CD14-positive monocyte (primary cell): ENCODE measurements around the gene NXPH4. TPM values are rescaled to one million over a fixed set of nuclear protein-coding genes. Genes with fewer than 3 reads are reported as not detected.

Source experiments
- DNase-seq, 3 donors: peaks; one replicate each; pipeline ENCODE4 v3.0.0-alpha.2; 2011 to 2022
- H2AFZ ChIP-seq: 2 replicates; pipeline ENCODE4 v1.6.0; 2012; ENCODE audit warnings: mild to moderate bottlenecking, low read depth, low read length, inconsistent platforms; ENCODE audit not compliant: insufficient read depth, poor library complexity, severe bottlenecking
- H3K27ac ChIP-seq, 2 donors: 1 replicate in 1 of 2; 2 replicates in 1 of 2; pipeline ENCODE4 v1.5.1; 2012 to 2013; ENCODE audit warnings: low read length in 2 of 2, control low read depth in 1 of 2, inconsistent platforms in 1 of 2, low read depth in 1 of 2, mild to moderate bottlenecking in 1 of 2
- H3K27me3 ChIP-seq, 2 donors: one replicate each; pipeline versions ENCODE4 v1.6.0 to v1.6.1; 2011 to 2013; ENCODE audit warnings: low read length in 2 of 2; ENCODE audit not compliant: control insufficient read depth in 2 of 2, insufficient read depth in 2 of 2
- H3K36me3 ChIP-seq, 2 donors: replicated peaks in 1 of 2; 1 replicate in 1 of 2; 2 replicates in 1 of 2; pipeline versions ENCODE4 v1.5.1 to v1.6.1; 2012 to 2013; ENCODE audit warnings: low read length in 2 of 2, control low read depth in 1 of 2, inconsistent platforms in 1 of 2, mild to moderate bottlenecking in 1 of 2; ENCODE audit not compliant: insufficient read depth in 2 of 2, control insufficient read depth in 1 of 2
- H3K4me1 ChIP-seq, 2 donors: 1 replicate in 1 of 2; 2 replicates in 1 of 2; pipeline versions ENCODE4 v1.5.1 to v1.6.1; 2012 to 2013; ENCODE audit warnings: low read length in 2 of 2, control low read depth in 1 of 2, inconsistent platforms in 1 of 2, mild to moderate bottlenecking in 1 of 2, moderate library complexity in 1 of 2; ENCODE audit not compliant: insufficient read depth in 2 of 2, control insufficient read depth in 1 of 2
- H3K4me2 ChIP-seq: replicated peaks from 2 replicates; pipeline ENCODE3; 2012; ENCODE audit warnings: low read length, moderate library complexity, mild to moderate bottlenecking; ENCODE audit not compliant: poor library complexity, severe bottlenecking; ENCODE audit errors: extremely low read depth
- H3K4me3 ChIP-seq, 3 experiments: fragments of 200-600 bp in 1 of 3; sonication (generic) in 1 of 3; replicated peaks in 1 of 3; 1 replicate in 2 of 3; 2 replicates in 1 of 3; pipeline ENCODE4 v1.5.1; 2011 to 2013; ENCODE audit warnings: low read length in 3 of 3, mild to moderate bottlenecking in 3 of 3, control low read depth in 2 of 3, low read depth in 2 of 3, inconsistent platforms in 1 of 3, moderate library complexity in 1 of 3
- H3K79me2 ChIP-seq: 2 replicates; pipeline ENCODE4 v1.6.0; 2012; ENCODE audit warnings: mild to moderate bottlenecking, control low read depth, inconsistent platforms, low read length, moderate library complexity; ENCODE audit not compliant: insufficient read depth
- H3K9ac ChIP-seq: 2 replicates; pipeline ENCODE4 v1.6.0; 2017; ENCODE audit warnings: low read length, mild to moderate bottlenecking; ENCODE audit not compliant: insufficient read depth, poor library complexity, severe bottlenecking
- H3K9me3 ChIP-seq, 2 donors: replicated peaks in 1 of 2; 1 replicate in 1 of 2; 2 replicates in 1 of 2; pipeline versions ENCODE4 v1.5.1 to v1.6.1; 2012 to 2013; ENCODE audit warnings: low read length in 2 of 2, control low read depth in 1 of 2; ENCODE audit not compliant: control insufficient read depth in 1 of 2, insufficient read depth in 1 of 2
- H4K20me1 ChIP-seq: 2 replicates; pipeline ENCODE4 v1.6.0; 2012; ENCODE audit warnings: mild to moderate bottlenecking, low read length, control low read depth, moderate library complexity; ENCODE audit not compliant: insufficient read depth
- H3K27ac Mint-ChIP-seq, 7 donors: one replicate each; pipeline ENCODE4 v1.8.0; 2020; ENCODE audit warnings: mild to moderate bottlenecking in 7 of 7, mixed read lengths in 7 of 7, moderate library complexity in 6 of 7, inconsistent platforms in 2 of 7
- H3K27me3 Mint-ChIP-seq, 3 donors: one replicate each; pipeline ENCODE4 v1.8.0; 2021 to 2022; ENCODE audit warnings: low read depth in 3 of 3, mild to moderate bottlenecking in 3 of 3, mixed read lengths in 3 of 3, moderate library complexity in 3 of 3, inconsistent platforms in 1 of 3
- H3K36me3 Mint-ChIP-seq, 2 donors: one replicate each; pipeline ENCODE4 v1.8.0; 2020; ENCODE audit warnings: mixed read lengths in 2 of 2, inconsistent platforms in 1 of 2, mild to moderate bottlenecking in 1 of 2
- H3K4me1 Mint-ChIP-seq: one replicate; pipeline ENCODE4 v1.8.0; 2020; ENCODE audit warnings: mild to moderate bottlenecking, mixed read lengths
- H3K4me3 Mint-ChIP-seq, 2 donors: one replicate each; pipeline ENCODE4 v1.8.0; 2020; ENCODE audit warnings: mild to moderate bottlenecking in 2 of 2, mixed read lengths in 2 of 2, moderate library complexity in 1 of 2
- H3K9me3 Mint-ChIP-seq, 7 donors: one replicate each; pipeline ENCODE4 v1.8.0; 2020 to 2022; ENCODE audit warnings: mixed read lengths in 7 of 7, mild to moderate bottlenecking in 6 of 7, moderate library complexity in 6 of 7, inconsistent platforms in 2 of 7
- WGBS: methylation state at CpG from one replicate; pipeline ENCODE4 v1.1.5; 2013; ENCODE audit warnings: missing lambda C conversion rate; ENCODE audit not compliant: insufficient coverage; 5-methylcytosine and 5-hydroxymethylcytosine counted together
- intact Hi-C, 2 donors: fragments of 100-400 bp; cut with micrococcal nuclease; formaldehyde crosslinking; loops; one replicate each; pipeline versions ENCODE4 v1.15.0 to v1.15.1; 2023
- polyA plus RNA-seq, 3 donors: library from polyadenylated mRNA; depleted of rRNA in 1 of 3; unstranded in 2 of 3; stranded (reverse) in 1 of 3; fragments of 300-500 nt in 2 of 3; fragments of >200 nt in 1 of 3; fragmentation: Illumina TruSeq in 2 of 3; gene quantifications; 1 replicate in 2 of 3; 2 replicates in 1 of 3; pipeline ENCODE4 v1.2.3, GENCODE V29; 2012 to 2021
- TF ChIP-seq, protein P1 (sequence below): fragments of 200-600 bp; IDR thresholded peaks from one replicate; pipeline ENCODE4 v1.8.0; 2022; ENCODE audit warnings: antibody characterized with exemption, mild to moderate bottlenecking

Gene NXPH4
- polyA plus RNA-seq, 3 donors: not detected

DNA sequence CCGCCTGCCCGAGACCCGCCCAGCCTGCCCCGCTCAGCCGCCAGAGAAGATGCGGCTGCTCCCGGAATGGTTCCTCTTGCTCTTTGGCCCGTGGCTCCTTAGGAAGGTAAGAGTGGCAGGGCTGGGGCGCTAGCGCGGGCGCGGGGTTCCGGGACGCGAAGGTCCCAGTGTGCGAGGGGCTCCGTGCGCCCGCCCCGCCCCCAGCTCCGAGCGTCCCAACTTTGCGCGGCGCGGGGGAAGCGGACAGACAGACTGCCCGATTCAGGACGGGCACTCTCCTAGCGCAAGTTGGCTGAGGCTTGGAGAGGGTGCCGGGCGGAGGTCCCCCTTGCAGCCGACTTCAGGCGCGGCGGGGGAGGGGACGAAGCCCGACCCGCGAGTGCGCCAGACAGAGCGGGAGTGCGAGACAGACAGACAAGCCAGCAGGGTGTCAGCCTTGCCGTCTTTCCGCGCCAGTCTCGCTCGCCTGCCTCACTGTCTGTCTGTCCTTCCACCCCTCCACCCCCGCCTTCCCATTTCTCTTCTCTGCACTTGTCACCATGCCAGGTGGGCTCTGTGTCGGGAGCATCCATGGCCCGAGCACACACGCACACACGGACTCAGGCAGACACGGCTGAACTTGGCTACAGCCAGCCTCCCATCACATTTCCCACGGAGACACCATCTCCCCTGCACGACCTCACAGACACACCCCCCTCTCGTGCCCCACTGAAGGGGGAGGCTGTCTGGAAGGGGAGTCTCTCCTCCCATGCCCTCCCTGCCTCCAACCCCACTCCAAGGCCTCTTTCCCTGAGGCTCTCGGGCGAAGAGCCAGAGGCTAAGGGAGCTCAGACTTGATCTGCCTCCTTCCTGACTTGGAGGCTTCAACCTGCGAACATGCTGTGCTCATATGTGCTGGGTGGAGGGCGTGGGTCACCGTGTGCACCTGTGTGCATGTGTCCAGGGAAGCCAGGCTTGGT lies 606 bp downstream of the NXPH4 start:
- Histone ChIP-seq H3K4me3 (peak overlapping the region in 1 of 3 experiments; percentile 59), H3K4me1 (peaks cover 26 to 41% of the 10 kb centered on the region in 2 donors), H3K9me3 (peaks cover 0 to 39% of the 10 kb centered on the region in 2 donors), H3K27me3 (peaks cover 75 to 85% of the 10 kb centered on the region in 2 donors), H4K20me1 (peaks cover 40% of the 10 kb centered on the region), H3K36me3 (peaks cover 7 to 12% of the 10 kb centered on the region in 2 donors), H2AFZ (no peak overlapping the region), H3K4me2 (peak overlapping the region; percentile 68), H3K9ac (no peak overlapping the region), H3K79me2 (no peaks in the 10 kb centered on the region), H3K27ac (no peak overlapping the region)
- peaks cover 40% of the 10 kb centered on the region for H3K4me1 Mint-ChIP-seq
- H3K9me3 Mint-ChIP-seq: peaks cover 0 to 27% (median 13%) of the 10 kb centered on the region in 7 donors
- TF ChIP-seq, protein P1, sequence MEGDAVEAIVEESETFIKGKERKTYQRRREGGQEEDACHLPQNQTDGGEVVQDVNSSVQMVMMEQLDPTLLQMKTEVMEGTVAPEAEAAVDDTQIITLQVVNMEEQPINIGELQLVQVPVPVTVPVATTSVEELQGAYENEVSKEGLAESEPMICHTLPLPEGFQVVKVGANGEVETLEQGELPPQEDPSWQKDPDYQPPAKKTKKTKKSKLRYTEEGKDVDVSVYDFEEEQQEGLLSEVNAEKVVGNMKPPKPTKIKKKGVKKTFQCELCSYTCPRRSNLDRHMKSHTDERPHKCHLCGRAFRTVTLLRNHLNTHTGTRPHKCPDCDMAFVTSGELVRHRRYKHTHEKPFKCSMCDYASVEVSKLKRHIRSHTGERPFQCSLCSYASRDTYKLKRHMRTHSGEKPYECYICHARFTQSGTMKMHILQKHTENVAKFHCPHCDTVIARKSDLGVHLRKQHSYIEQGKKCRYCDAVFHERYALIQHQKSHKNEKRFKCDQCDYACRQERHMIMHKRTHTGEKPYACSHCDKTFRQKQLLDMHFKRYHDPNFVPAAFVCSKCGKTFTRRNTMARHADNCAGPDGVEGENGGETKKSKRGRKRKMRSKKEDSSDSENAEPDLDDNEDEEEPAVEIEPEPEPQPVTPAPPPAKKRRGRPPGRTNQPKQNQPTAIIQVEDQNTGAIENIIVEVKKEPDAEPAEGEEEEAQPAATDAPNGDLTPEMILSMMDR: no peak
- H3K27ac Mint-ChIP-seq: peak overlapping the region in 1 of 7 donors; percentile 35
- peak overlapping the region; percentile 53 to 90 for H3K4me3 Mint-ChIP-seq
- H3K27me3 Mint-ChIP-seq: peaks cover 78 to 88% (median 83%) of the 10 kb centered on the region in 3 donors
- intact Hi-C loops: no loop called here
- H3K36me3 Mint-ChIP-seq: peaks cover 13 to 32% of the 10 kb centered on the region in 2 donors
- 3% methylated on average over 56 of the region's 63 CpGs for WGBS
- DNase-seq: no peak

DNA sequence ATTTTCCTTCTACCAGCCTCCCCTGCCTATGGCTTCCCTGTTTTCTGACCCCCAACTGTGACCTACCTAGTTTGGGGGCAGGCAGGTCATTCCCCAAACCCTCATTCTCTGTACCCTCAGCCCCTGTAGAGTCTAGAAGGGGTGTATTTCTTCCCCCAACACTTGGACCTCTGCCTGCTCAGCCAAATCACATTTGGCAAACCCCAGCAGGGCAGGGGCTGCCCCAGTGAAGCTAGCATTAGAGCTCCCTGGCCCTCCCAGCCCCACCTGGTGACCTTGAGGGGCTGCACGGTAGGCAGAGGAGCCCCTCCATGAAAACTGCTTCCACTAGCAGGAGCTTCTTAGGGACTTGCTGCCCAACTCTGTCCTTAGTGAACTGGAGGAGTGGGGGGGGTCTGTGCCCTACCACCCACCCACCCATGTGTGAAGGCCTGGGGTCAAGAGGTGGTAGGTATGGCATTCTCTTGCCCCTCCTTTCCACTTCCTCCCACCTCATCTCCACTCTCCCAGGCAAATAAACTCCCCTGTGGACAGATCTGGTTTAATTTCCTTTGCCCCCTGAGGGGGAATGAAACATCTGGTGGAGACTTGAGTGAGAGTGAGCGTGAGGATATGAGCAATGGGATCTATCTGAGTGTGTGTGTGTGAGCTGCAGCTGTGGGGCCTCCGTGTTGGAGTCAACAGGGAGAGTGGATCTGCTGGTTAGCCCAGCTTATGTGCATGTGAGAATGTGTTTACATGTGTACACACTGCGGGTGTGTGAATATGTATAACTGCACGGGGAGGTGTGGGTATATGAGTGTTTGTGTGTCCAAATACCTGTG lies 1.6 kb downstream of the NXPH4 start:
- Histone ChIP-seq H3K9me3 (peaks cover 0 to 47% of the 10 kb centered on the region in 2 donors), H3K4me3 (no peak overlapping the region), H3K27me3 (peaks cover 85 to 96% of the 10 kb centered on the region in 2 donors), H2AFZ (no peak overlapping the region), H3K79me2 (no peaks in the 10 kb centered on the region), H4K20me1 (peaks cover 30% of the 10 kb centered on the region), H3K4me1 (peaks cover 24 to 34% of the 10 kb centered on the region in 2 donors), H3K36me3 (peaks cover 0 to 3% of the 10 kb centered on the region in 2 donors), H3K27ac (no peak overlapping the region), H3K9ac (no peak overlapping the region), H3K4me2 (no peak overlapping the region)
- TF ChIP-seq, protein P1: no peak
- WGBS: 72% methylated on average over 4 of the region's 5 CpGs
- H3K4me1 Mint-ChIP-seq: peaks cover 40% of the 10 kb centered on the region
- peak overlapping the region in 1 of 2 donors; percentile 74 for H3K4me3 Mint-ChIP-seq
- peaks cover 0 to 27% (median 15%) of the 10 kb centered on the region in 7 donors for H3K9me3 Mint-ChIP-seq
- peaks cover 89 to 98% (median 93%) of the 10 kb centered on the region in 3 donors for H3K27me3 Mint-ChIP-seq
- H3K27ac Mint-ChIP-seq: no peak overlapping the region
- H3K36me3 Mint-ChIP-seq: peaks cover 6 to 29% of the 10 kb centered on the region in 2 donors
- intact Hi-C loops: no loop called here
- no peak for DNase-seq
